Measurements from ENCODE around the gene GPR34. TPM values are rescaled to one million over a fixed set of nuclear protein-coding genes. Genes with fewer than 3 reads are reported as not detected.

Gene GPR34
- total and polyA plus RNA-seq, 2 of the 13 experiments (the other 11 are each of a cell fraction or from before 2014, with no cell fraction given), result not detected

DNA sequence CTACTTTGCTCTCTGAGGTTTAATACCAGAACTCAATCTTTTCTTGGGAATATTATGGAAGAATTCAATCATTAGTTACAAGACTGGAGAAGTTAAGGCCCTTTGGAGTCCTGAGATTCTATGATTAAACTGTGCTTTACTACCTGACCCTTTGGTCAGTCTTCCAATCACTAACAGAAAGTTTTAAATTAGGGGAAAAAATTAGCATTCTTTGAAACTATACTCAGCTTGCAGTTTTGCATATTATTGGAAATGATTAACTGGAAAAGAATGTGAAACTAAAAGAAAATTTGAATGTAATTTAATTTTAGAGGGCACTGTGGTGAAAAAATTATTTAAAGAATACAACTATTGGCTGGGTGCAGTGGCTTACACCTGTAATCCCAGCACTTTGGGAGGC is 18.7 kb upstream of the GPR34 start:
- TF ChIP-seq HNRNPH1 (optimal IDR thresholded peaks at IDR 0.05; ENCODE audit: low read depth, low read length) (no peak), KMT2A (CRISPR knock-in tag; IDR thresholded peaks at IDR 0.05) (no peak), KLF9 (CRISPR knock-in tag; IDR thresholded peaks at IDR 0.05; ENCODE audit: low read depth) (no peak), MED8 (CRISPR knock-in tag; IDR thresholded peaks at IDR 0.05; ENCODE audit: insufficient replicate concordance) (no peak), KLF6 (CRISPR knock-in tag; IDR thresholded peaks at IDR 0.05) (no peak), JUND (CRISPR knock-in tag; IDR thresholded peaks at IDR 0.05) (no peak), ARNT2 (CRISPR knock-in tag; IDR thresholded peaks at IDR 0.05; ENCODE audit: low read depth) (no peak), DNMT3B (CRISPR knock-in tag; conservative IDR thresholded peaks at IDR 0.05) (no peak), ZFP36L2 (CRISPR knock-in tag; IDR thresholded peaks at IDR 0.05) (no peak)
- TF ChIP-seq, protein P1, sequence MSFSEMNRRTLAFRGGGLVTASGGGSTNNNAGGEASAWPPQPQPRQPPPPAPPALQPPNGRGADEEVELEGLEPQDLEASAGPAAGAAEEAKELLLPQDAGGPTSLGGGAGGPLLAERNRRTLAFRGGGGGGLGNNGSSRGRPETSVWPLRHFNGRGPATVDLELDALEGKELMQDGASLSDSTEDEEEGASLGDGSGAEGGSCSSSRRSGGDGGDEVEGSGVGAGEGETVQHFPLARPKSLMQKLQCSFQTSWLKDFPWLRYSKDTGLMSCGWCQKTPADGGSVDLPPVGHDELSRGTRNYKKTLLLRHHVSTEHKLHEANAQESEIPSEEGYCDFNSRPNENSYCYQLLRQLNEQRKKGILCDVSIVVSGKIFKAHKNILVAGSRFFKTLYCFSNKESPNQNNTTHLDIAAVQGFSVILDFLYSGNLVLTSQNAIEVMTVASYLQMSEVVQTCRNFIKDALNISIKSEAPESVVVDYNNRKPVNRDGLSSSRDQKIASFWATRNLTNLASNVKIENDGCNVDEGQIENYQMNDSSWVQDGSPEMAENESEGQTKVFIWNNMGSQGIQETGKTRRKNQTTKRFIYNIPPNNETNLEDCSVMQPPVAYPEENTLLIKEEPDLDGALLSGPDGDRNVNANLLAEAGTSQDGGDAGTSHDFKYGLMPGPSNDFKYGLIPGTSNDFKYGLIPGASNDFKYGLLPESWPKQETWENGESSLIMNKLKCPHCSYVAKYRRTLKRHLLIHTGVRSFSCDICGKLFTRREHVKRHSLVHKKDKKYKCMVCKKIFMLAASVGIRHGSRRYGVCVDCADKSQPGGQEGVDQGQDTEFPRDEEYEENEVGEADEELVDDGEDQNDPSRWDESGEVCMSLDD (CRISPR knock-in tag; IDR thresholded peaks at IDR 0.05; ENCODE audit: borderline replicate concordance), result no peak
- TF ChIP-seq, protein P2, sequence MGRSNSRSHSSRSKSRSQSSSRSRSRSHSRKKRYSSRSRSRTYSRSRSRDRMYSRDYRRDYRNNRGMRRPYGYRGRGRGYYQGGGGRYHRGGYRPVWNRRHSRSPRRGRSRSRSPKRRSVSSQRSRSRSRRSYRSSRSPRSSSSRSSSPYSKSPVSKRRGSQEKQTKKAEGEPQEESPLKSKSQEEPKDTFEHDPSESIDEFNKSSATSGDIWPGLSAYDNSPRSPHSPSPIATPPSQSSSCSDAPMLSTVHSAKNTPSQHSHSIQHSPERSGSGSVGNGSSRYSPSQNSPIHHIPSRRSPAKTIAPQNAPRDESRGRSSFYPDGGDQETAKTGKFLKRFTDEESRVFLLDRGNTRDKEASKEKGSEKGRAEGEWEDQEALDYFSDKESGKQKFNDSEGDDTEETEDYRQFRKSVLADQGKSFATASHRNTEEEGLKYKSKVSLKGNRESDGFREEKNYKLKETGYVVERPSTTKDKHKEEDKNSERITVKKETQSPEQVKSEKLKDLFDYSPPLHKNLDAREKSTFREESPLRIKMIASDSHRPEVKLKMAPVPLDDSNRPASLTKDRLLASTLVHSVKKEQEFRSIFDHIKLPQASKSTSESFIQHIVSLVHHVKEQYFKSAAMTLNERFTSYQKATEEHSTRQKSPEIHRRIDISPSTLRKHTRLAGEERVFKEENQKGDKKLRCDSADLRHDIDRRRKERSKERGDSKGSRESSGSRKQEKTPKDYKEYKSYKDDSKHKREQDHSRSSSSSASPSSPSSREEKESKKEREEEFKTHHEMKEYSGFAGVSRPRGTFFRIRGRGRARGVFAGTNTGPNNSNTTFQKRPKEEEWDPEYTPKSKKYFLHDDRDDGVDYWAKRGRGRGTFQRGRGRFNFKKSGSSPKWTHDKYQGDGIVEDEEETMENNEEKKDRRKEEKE (IDR thresholded peaks at IDR 0.05), result no peak
- TF ChIP-seq, protein P3, sequence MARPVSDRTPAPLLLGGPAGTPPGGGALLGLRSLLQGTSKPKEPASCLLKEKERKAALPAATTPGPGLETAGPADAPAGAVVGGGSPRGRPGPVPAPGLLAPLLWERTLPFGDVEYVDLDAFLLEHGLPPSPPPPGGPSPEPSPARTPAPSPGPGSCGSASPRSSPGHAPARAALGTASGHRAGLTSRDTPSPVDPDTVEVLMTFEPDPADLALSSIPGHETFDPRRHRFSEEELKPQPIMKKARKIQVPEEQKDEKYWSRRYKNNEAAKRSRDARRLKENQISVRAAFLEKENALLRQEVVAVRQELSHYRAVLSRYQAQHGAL (CRISPR knock-in tag; IDR thresholded peaks at IDR 0.05; ENCODE audit: not compliant biosample characterization), result no peak
- no peaks in the 10 kb centered on the region for H3K79me2 ChIP-seq (ENCODE audit: insufficient read depth, low read length)
- no peaks in the 10 kb centered on the region for H4K20me1 ChIP-seq (ENCODE audit: insufficient read depth, low read length)
- no peaks in the 10 kb centered on the region for H3K27me3 ChIP-seq (ENCODE audit: control insufficient read depth in 1 of 2, insufficient read depth in 2 of 2, low read length in 2 of 2)
- no peak overlapping the region for H3K4me2 ChIP-seq (ENCODE audit: low read depth, low read length)
- ChIA-PET CTCF (ENCODE audit: low intra/inter-chr PET ratio, low total read pairs) (no interaction called here), POLR2A (no interaction called here)
- no peak overlapping the region for H3K4me3 ChIP-seq (replicated peaks in 1 of 3; ENCODE audit: insufficient read depth in 1 of 3, low read depth in 2 of 3, low read length in 3 of 3)
- BruUV-seq (replicated peaks), result no TSS peak
- intact Hi-C loops (cut with micrococcal nuclease; ENCODE audit: unreplicated experiment), result no loop called here
- ATAC-seq, result no peak
- no peak for DNase-seq (ENCODE audit: low spot score)
- H3K9ac ChIP-seq (ENCODE audit: insufficient read depth, low read depth, low read length), result no peak overlapping the region
- no peak overlapping the region for H2AFZ ChIP-seq (ENCODE audit: low read length)
- H3K27ac ChIP-seq (ENCODE audit: extremely low read length, insufficient read depth, low read length), result no peak overlapping the region
- in situ Hi-C loops (cut with HindIII; ENCODE audit: extremely low pct_ligation_motif_present, low pct_unique_long_range_greater_than_20kb), result no loop called here
- H3K9me3 ChIP-seq (ENCODE audit: low read length), result no peaks in the 10 kb centered on the region
- H3K4me1 ChIP-seq (ENCODE audit: insufficient read depth, low read length), result no peaks in the 10 kb centered on the region
- no peak for FAIRE-seq
- H3K36me3 ChIP-seq (replicated peaks in 1 of 2; ENCODE audit: control insufficient read depth in 1 of 2, insufficient read depth in 2 of 2, low read length in 2 of 2), result no peaks in the 10 kb centered on the region

Measured in HepG2 (cell line).